Activated gamma-delta T cell (primary cell): Measurements from ENCODE around the gene RIPOR3.
"Not testable (repeated sequence)": the region's sequence is repeated elsewhere in the genome, so short reads cannot be mapped to it uniquely, and the experiment has no call there.

Source experiments
- DNase-seq: peaks from one replicate; lab custom pipeline; 2025; lab: John Stamatoyannopoulos, UW

The RIPOR3 gene

GRCh38 chr20:50607850-50608749 lies 83.2 kb downstream of the RIPOR3 start:
- no peak for DNase-seq

GRCh38 chr20:50607436-50607835 lies 83.9 kb downstream of the RIPOR3 start:
- no peak for DNase-seq

- DNase-seq, result no peak
Observed at GRCh38 chr20:50605136-50605535, 86.2 kb downstream of the RIPOR3 start.

- no peak for DNase-seq
Observed at GRCh38 chr20:50604451-50604850, 86.9 kb downstream of the RIPOR3 start.

- DNase-seq, result no peak
Observed at GRCh38 chr20:50602432-50603088, 88.8 kb downstream of the RIPOR3 start.

- no peak for DNase-seq
Observed at GRCh38 chr20:50601511-50602431, 89.6 kb downstream of the RIPOR3 start.

GRCh38 chr20:50600281-50600895 lies 91.0 kb downstream of the RIPOR3 start:
- DNase-seq, result no peak

GRCh38 chr20:50598768-50599167 lies 92.6 kb downstream of the RIPOR3 start:
- DNase-seq, result not testable (repeated sequence)

- DNase-seq, result no peak
Observed at GRCh38 chr20:50598074-50598473, 93.3 kb downstream of the RIPOR3 start.

- DNase-seq, result no peak
Observed at GRCh38 chr20:50597406-50597969, 93.9 kb downstream of the RIPOR3 start.

GRCh38 chr20:50596694-50597021 lies 94.7 kb downstream of the RIPOR3 start:
- no peak for DNase-seq

GRCh38 chr20:50595988-50596693 lies 95.2 kb downstream of the RIPOR3 start:
- DNase-seq, result no peak

GRCh38 chr20:50595433-50595895 lies 95.9 kb downstream of the RIPOR3 start:
- DNase-seq, result no peak

- DNase-seq, result no peak
Observed at GRCh38 chr20:50594591-50595432, 96.5 kb downstream of the RIPOR3 start.

GRCh38 chr20:50594231-50594590 lies 97.1 kb downstream of the RIPOR3 start:
- no peak for DNase-seq

- no peak for DNase-seq
Observed at GRCh38 chr20:50593005-50593335, 98.4 kb downstream of the RIPOR3 start.

- DNase-seq, result no peak
Observed at GRCh38 chr20:50592282-50593004, 98.9 kb downstream of the RIPOR3 start.

- DNase-seq, result no peak
Observed at GRCh38 chr20:50591233-50591852, 100.0 kb downstream of the RIPOR3 start.

- DNase-seq, result no peak
Observed at GRCh38 chr20:50590348-50590664, 101.0 kb downstream of the RIPOR3 start.
